ENCODE results near the gene JAML. TPM values are rescaled to one million over a fixed set of nuclear protein-coding genes. Genes with fewer than 3 reads are reported as not detected.

The JAML gene
- total RNA-seq, 1 donor from 2014 or later = 0.09 TPM

- Histone ChIP-seq H3K9ac (no peak overlapping the region), H3F3A (ENCODE audit: low read depth) (peaks cover 7% of the 10 kb centered on the region), H3K79me2 (ENCODE audit: low read depth) (no peaks in the 10 kb centered on the region), H3K4me3 (peak overlapping the region; percentile 64), H4K20me1 (ENCODE audit: low read depth) (no peaks in the 10 kb centered on the region), H3K36me3 (no peaks in the 10 kb centered on the region), H2AFZ (replicated peaks) (peak overlapping the region; percentile 84), H3K4me2 (peak overlapping the region; percentile 81), H3K27me3 (peaks cover 80% of the 10 kb centered on the region), H3K4me1 (no peaks in the 10 kb centered on the region), H3K9me3 (ENCODE audit: low read depth) (no peaks in the 10 kb centered on the region), H3K27ac (no peak overlapping the region)
- H3K27me3 Mint-ChIP-seq (ENCODE audit: insufficient read depth, low read depth) = peaks cover 51% of the 10 kb centered on the region
- peaks cover 7% of the 10 kb centered on the region for H3K4me1 Mint-ChIP-seq
- TF ChIP-seq CTCF (IDR thresholded peaks at IDR 0.05) (peak; percentile 94), EZH2phosphoT487 (IDR thresholded peaks at IDR 0.05) (peak; percentile 67), EZH2 (IDR thresholded peaks at IDR 0.05) (no peak)
- H3K27ac Mint-ChIP-seq = no peak overlapping the region
- H3K4me3 Mint-ChIP-seq = peak overlapping the region; percentile 86
- no peaks in the 10 kb centered on the region for H3K36me3 Mint-ChIP-seq
- H3K9me3 Mint-ChIP-seq = no peaks in the 10 kb centered on the region
- DNase-seq (ENCODE audit: low spot score) = peak; percentile 92
Observed at GRCh38 chr11:118145285-118146227, 79.3 kb downstream of the JAML start.

DNA sequence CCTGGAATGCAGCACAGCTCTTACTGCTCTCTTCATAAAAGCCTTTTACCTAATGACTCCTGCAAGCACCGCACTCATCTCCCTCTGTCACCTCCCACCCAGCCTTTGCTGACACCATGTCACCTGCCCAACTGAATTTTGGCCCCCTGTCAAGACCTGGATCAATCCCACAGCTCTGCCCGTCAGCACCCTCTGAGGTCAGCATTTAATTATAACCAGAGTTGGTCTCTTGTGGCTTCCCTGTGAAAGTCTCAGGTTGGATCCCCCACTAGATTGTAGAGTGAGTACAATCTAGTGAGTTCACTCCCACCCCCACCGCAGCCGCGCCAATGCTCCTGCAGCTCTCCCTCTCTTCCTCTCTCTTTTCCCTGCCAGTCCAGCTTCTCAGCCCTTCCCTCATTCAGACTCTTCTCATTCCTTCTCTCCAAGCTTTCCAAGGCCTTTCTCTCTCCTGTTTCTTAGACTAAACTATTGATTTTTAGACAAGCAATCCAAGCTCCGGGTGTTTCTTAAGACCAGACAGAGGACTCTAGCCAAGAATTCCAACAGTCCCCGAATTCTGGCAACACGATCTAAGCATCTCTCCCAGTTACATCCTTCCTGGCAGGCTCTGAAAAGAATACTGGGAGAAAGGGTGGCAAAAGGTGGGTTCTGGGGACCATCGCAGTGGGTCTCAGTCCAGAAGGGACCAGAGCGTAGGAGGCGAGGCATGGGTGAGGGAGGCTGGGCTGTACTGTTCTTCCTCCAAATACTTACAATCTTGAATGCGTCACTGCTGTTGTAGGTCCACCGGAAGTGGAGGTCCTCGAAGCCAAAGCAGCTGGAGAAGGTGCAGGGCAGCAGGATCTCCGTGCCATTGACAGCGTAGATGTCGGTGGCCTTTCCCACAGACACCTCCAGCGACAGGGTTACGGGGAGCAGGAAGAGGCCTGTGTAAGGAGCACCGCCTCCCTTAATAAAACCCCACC lies 80.2 kb downstream of the JAML start:
- no peak for TF ChIP-seq EZH2phosphoT487 (IDR thresholded peaks at IDR 0.05)
- no peak for TF ChIP-seq CTCF (IDR thresholded peaks at IDR 0.05)
- no peak for TF ChIP-seq EZH2 (IDR thresholded peaks at IDR 0.05)
- Histone ChIP-seq H2AFZ (replicated peaks) (no peak overlapping the region), H4K20me1 (ENCODE audit: low read depth) (no peaks in the 10 kb centered on the region), H3K4me1 (no peaks in the 10 kb centered on the region), H3K36me3 (no peaks in the 10 kb centered on the region), H3K27ac (no peak overlapping the region), H3K9me3 (ENCODE audit: low read depth) (no peaks in the 10 kb centered on the region), H3K4me2 (no peak overlapping the region), H3K4me3 (no peak overlapping the region), H3F3A (ENCODE audit: low read depth) (peaks cover 7% of the 10 kb centered on the region), H3K79me2 (ENCODE audit: low read depth) (no peaks in the 10 kb centered on the region), H3K27me3 (peaks cover 71% of the 10 kb centered on the region), H3K9ac (no peak overlapping the region)
- Mint-ChIP-seq H3K36me3 (no peaks in the 10 kb centered on the region), H3K9me3 (no peaks in the 10 kb centered on the region), H3K4me3 (peak overlapping the region; percentile 18), H3K27me3 (ENCODE audit: insufficient read depth, low read depth) (peaks cover 46% of the 10 kb centered on the region), H3K27ac (no peak overlapping the region), H3K4me1 (peaks cover 7% of the 10 kb centered on the region)
- no peak for DNase-seq (ENCODE audit: low spot score)

Small RNA genes within 50 kb of the gene (small RNA-seq; reads per million reads assigned to genes)
- gene HSPE1P18 = not detected

Other genes with a start within 250 kb of the JAML start
- gene IL10RA, start 238.6 kb downstream of the JAML start, total RNA-seq (ENCODE audit: low replicate concordance) = 0.12 TPM in 1 of 2 replicates, not detected in the other
- gene TMPRSS4, start 147.9 kb downstream of the JAML start, total RNA-seq (ENCODE audit: low replicate concordance) = not detected in 2 replicates
- gene SMIM35, start 138.0 kb downstream of the JAML start, total RNA-seq (ENCODE audit: low replicate concordance) = not detected in 2 replicates
- 3.6 and 7.1 TPM in 2 replicates for gene SCN4B, start 72.2 kb downstream of the JAML start, total RNA-seq (ENCODE audit: low replicate concordance)
- 0.15 and 0.37 TPM in 2 replicates for gene SCN2B, start 48.4 kb downstream of the JAML start, total RNA-seq (ENCODE audit: low replicate concordance)
- gene MPZL3, start 27.4 kb upstream of the JAML start, total RNA-seq (ENCODE audit: low replicate concordance) = 1.1 and 5.7 TPM in 2 replicates
- 1.9 and 2.3 TPM in 2 replicates for gene MPZL2, start 39.3 kb upstream of the JAML start, total RNA-seq (ENCODE audit: low replicate concordance)
- gene CD3E, start 79.7 kb upstream of the JAML start, total RNA-seq (ENCODE audit: low replicate concordance) = not detected in 2 replicates
- not detected in 2 replicates for gene CD3D, start 117.7 kb upstream of the JAML start, total RNA-seq (ENCODE audit: low replicate concordance)
- gene CD3G, start 119.3 kb upstream of the JAML start, total RNA-seq (ENCODE audit: low replicate concordance) = not detected in 2 replicates
- 36.1 and 45.0 TPM in 2 replicates for gene UBE4A, start 134.6 kb upstream of the JAML start, total RNA-seq (ENCODE audit: low replicate concordance)
- 42.6 and 113 TPM in 2 replicates for gene ATP5MG, start 176.6 kb upstream of the JAML start, total RNA-seq (ENCODE audit: low replicate concordance)
- gene KMT2A, start 211.5 kb upstream of the JAML start, total RNA-seq (ENCODE audit: low replicate concordance) = 63.6 and 73.8 TPM in 2 replicates